ENCODE data around the gene UBAP2L. TPM values are rescaled to one million over a fixed set of nuclear protein-coding genes. Genes with fewer than 3 reads are reported as not detected.
A peak's percentile ranks its signal among the peaks of the same experiment; 100 is the strongest.

UBAP2L gene
- total and polyA plus RNA-seq, 9 of the 15 experiments (the other 6 are each of a cell fraction or from before 2014, with no cell fraction given): 75.0 to 245 (median 119) TPM

DNA sequence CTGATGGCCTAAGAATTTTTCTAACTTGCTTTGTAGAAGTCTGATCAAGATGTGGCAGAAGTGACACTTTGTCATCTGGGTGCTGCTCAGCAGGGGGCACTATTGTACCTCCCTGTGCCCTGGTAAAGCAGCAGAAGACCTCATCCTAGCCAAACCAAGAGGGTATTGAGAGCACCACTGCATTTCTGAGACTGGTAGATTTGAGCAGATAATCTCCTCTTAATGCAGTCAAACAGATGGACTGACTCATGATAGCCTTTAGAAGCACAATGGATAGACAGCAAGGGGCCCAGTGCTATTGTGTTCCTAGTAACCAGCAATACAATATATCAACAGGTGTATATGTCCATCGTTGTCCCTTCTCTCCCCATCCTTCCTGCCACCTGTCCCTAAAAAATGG, 34.6 kb upstream of the UBAP2L start (continued):
- TF ChIP-seq, protein P1, sequence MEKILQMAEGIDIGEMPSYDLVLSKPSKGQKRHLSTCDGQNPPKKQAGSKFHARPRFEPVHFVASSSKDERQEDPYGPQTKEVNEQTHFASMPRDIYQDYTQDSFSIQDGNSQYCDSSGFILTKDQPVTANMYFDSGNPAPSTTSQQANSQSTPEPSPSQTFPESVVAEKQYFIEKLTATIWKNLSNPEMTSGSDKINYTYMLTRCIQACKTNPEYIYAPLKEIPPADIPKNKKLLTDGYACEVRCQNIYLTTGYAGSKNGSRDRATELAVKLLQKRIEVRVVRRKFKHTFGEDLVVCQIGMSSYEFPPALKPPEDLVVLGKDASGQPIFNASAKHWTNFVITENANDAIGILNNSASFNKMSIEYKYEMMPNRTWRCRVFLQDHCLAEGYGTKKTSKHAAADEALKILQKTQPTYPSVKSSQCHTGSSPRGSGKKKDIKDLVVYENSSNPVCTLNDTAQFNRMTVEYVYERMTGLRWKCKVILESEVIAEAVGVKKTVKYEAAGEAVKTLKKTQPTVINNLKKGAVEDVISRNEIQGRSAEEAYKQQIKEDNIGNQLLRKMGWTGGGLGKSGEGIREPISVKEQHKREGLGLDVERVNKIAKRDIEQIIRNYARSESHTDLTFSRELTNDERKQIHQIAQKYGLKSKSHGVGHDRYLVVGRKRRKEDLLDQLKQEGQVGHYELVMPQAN (IDR thresholded peaks at IDR 0.05; ENCODE audit: borderline replicate concordance): no peak
- no peak for TF ChIP-seq ETV6 (IDR thresholded peaks at IDR 0.05; ENCODE audit: borderline replicate concordance in 1 of 2, low read depth in 2 of 2, low read length in 1 of 2)
- TF ChIP-seq ETV6 (CRISPR knock-in tag; IDR thresholded peaks at IDR 0.05; ENCODE audit: borderline replicate concordance): no peak
- TF ChIP-seq, protein P2, sequence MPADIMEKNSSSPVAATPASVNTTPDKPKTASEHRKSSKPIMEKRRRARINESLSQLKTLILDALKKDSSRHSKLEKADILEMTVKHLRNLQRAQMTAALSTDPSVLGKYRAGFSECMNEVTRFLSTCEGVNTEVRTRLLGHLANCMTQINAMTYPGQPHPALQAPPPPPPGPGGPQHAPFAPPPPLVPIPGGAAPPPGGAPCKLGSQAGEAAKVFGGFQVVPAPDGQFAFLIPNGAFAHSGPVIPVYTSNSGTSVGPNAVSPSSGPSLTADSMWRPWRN (IDR thresholded peaks at IDR 0.05; ENCODE audit: low read depth): no peak
- TF ChIP-seq, protein P3, sequence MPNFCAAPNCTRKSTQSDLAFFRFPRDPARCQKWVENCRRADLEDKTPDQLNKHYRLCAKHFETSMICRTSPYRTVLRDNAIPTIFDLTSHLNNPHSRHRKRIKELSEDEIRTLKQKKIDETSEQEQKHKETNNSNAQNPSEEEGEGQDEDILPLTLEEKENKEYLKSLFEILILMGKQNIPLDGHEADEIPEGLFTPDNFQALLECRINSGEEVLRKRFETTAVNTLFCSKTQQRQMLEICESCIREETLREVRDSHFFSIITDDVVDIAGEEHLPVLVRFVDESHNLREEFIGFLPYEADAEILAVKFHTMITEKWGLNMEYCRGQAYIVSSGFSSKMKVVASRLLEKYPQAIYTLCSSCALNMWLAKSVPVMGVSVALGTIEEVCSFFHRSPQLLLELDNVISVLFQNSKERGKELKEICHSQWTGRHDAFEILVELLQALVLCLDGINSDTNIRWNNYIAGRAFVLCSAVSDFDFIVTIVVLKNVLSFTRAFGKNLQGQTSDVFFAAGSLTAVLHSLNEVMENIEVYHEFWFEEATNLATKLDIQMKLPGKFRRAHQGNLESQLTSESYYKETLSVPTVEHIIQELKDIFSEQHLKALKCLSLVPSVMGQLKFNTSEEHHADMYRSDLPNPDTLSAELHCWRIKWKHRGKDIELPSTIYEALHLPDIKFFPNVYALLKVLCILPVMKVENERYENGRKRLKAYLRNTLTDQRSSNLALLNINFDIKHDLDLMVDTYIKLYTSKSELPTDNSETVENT (CRISPR knock-in tag; IDR thresholded peaks at IDR 0.05): no peak
- TF ChIP-seq, protein P4, sequence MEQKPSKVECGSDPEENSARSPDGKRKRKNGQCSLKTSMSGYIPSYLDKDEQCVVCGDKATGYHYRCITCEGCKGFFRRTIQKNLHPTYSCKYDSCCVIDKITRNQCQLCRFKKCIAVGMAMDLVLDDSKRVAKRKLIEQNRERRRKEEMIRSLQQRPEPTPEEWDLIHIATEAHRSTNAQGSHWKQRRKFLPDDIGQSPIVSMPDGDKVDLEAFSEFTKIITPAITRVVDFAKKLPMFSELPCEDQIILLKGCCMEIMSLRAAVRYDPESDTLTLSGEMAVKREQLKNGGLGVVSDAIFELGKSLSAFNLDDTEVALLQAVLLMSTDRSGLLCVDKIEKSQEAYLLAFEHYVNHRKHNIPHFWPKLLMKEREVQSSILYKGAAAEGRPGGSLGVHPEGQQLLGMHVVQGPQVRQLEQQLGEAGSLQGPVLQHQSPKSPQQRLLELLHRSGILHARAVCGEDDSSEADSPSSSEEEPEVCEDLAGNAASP (IDR thresholded peaks at IDR 0.05): no peak
- no peak for TF ChIP-seq SIN3A (IDR thresholded peaks at IDR 0.05; ENCODE audit: borderline replicate concordance in 2 of 2, control insufficient read depth in 1 of 2, low read depth in 2 of 2, low read length in 2 of 2)
- TF ChIP-seq, protein P5, sequence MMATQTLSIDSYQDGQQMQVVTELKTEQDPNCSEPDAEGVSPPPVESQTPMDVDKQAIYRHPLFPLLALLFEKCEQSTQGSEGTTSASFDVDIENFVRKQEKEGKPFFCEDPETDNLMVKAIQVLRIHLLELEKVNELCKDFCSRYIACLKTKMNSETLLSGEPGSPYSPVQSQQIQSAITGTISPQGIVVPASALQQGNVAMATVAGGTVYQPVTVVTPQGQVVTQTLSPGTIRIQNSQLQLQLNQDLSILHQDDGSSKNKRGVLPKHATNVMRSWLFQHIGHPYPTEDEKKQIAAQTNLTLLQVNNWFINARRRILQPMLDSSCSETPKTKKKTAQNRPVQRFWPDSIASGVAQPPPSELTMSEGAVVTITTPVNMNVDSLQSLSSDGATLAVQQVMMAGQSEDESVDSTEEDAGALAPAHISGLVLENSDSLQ (IDR thresholded peaks at IDR 0.05): peak; percentile 49
- TF ChIP-seq SREBF2 (CRISPR knock-in tag; IDR thresholded peaks at IDR 0.05): no peak
- TF ChIP-seq THRAP3 (IDR thresholded peaks at IDR 0.05; ENCODE audit: borderline replicate concordance): no peak
- TF ChIP-seq MAFK (IDR thresholded peaks at IDR 0.05; ENCODE audit: low read length): no peak
- TF ChIP-seq PRMT5 (CRISPR knock-in tag; IDR thresholded peaks at IDR 0.05): no peak
- TF ChIP-seq JUND (IDR thresholded peaks at IDR 0.05; ENCODE audit: borderline replicate concordance, low read depth, low read length): peak; percentile 27; the same call in 1 of the 2 replicates
- peak; percentile 50; the same call in 1 of the 3 replicates for TF ChIP-seq JUND (tag; IDR thresholded peaks at IDR 0.05; ENCODE audit: borderline replicate concordance, low read depth, low read length)
- no peak for TF ChIP-seq ASH1L (IDR thresholded peaks at IDR 0.05; ENCODE audit: borderline replicate concordance, low read depth, partially characterized antibody)
- TF ChIP-seq, protein P6, sequence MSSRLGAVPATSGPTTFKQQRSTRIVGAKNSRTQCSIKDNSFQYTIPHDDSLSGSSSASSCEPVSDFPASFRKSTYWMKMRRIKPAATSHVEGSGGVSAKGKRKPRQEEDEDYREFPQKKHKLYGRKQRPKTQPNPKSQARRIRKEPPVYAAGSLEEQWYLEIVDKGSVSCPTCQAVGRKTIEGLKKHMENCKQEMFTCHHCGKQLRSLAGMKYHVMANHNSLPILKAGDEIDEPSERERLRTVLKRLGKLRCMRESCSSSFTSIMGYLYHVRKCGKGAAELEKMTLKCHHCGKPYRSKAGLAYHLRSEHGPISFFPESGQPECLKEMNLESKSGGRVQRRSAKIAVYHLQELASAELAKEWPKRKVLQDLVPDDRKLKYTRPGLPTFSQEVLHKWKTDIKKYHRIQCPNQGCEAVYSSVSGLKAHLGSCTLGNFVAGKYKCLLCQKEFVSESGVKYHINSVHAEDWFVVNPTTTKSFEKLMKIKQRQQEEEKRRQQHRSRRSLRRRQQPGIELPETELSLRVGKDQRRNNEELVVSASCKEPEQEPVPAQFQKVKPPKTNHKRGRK (tag; IDR thresholded peaks at IDR 0.05): no peak
- TF ChIP-seq MTA3 (IDR thresholded peaks at IDR 0.05; ENCODE audit: borderline replicate concordance): no peak
- no peak for TF ChIP-seq TAF15 (IDR thresholded peaks at IDR 0.05; ENCODE audit: low read depth, low read length)
- no peak for TF ChIP-seq CBX8 (IDR thresholded peaks at IDR 0.05; ENCODE audit: borderline replicate concordance, extremely low read depth, low read depth, low read length, poor library complexity, severe bottlenecking)
